Skeletal muscle satellite cell (primary cell): ENCODE data around the gene GAS2L2.
"Not testable (repeated sequence)": the region's sequence is repeated elsewhere in the genome, so short reads cannot be mapped to it uniquely, and the experiment has no call there.

ENCODE experiments used
- H3K27me3 ChIP-seq: 2 replicates; pipeline ENCODE4 v1.7.0; 2013; ENCODE audit warnings: low read length; ENCODE audit not compliant: control insufficient read depth, insufficient read depth
- H3K36me3 ChIP-seq: 2 replicates; pipeline ENCODE4 v1.7.0; 2013; ENCODE audit warnings: mild to moderate bottlenecking, control low read depth, low read length; ENCODE audit not compliant: insufficient read depth
- H3K4me1 ChIP-seq: 2 replicates; pipeline ENCODE4 v1.7.0; 2013; ENCODE audit warnings: low read length; ENCODE audit not compliant: control insufficient read depth, insufficient read depth
- H3K4me2 ChIP-seq: 2 replicates; pipeline ENCODE4 v1.7.0; 2013; ENCODE audit warnings: mild to moderate bottlenecking, low read length
- H3K4me3 ChIP-seq: 2 replicates; pipeline ENCODE4 v1.7.0; 2013; ENCODE audit warnings: low read length
- H3K9ac ChIP-seq: 2 replicates; pipeline ENCODE4 v1.7.0; 2013; ENCODE audit warnings: mild to moderate bottlenecking, low read depth, low read length, moderate library complexity
- H3K9me3 ChIP-seq: replicated peaks from 2 replicates; pipeline ENCODE4 v1.7.0; 2013; ENCODE audit warnings: mild to moderate bottlenecking, control low read depth, low read length

GAS2L2 gene

GRCh38 chr17:35751541-35751940 lies 1.5 kb downstream of the GAS2L2 start:
- H3K4me1 ChIP-seq, result peaks cover 10% of the 10 kb centered on the region
- H3K36me3 ChIP-seq, H3K4me2 ChIP-seq, H3K9ac ChIP-seq, H3K4me3 ChIP-seq, H3K9me3 ChIP-seq: not testable (repeated sequence)
- peaks cover 60% of the 10 kb centered on the region for H3K27me3 ChIP-seq

- peaks cover 68% of the 10 kb centered on the region for H3K27me3 ChIP-seq
- peak overlapping the region; percentile 65 for H3K4me2 ChIP-seq
- no peak overlapping the region for H3K9ac ChIP-seq
- peaks cover 10% of the 10 kb centered on the region for H3K4me1 ChIP-seq
- H3K4me3 ChIP-seq, result no peak overlapping the region
- no peaks in the 10 kb centered on the region for H3K36me3 ChIP-seq
- no peaks in the 10 kb centered on the region for H3K9me3 ChIP-seq
Observed at GRCh38 chr17:35750526-35751395, 2.3 kb downstream of the GAS2L2 start.

GRCh38 chr17:35749560-35750412 lies 3.3 kb downstream of the GAS2L2 start:
- Histone ChIP-seq H3K4me2 (peak overlapping the region; percentile 65), H3K36me3 (no peaks in the 10 kb centered on the region), H3K9me3 (no peaks in the 10 kb centered on the region), H3K4me3 (no peak overlapping the region), H3K9ac (no peak overlapping the region), H3K27me3 (peaks cover 73% of the 10 kb centered on the region), H3K4me1 (peaks cover 10% of the 10 kb centered on the region)

- Histone ChIP-seq H3K9ac (no peak overlapping the region), H3K4me1 (peaks cover 10% of the 10 kb centered on the region), H3K27me3 (peaks cover 73% of the 10 kb centered on the region), H3K9me3 (no peaks in the 10 kb centered on the region), H3K4me3 (no peak overlapping the region), H3K4me2 (no peak overlapping the region), H3K36me3 (no peaks in the 10 kb centered on the region)
Observed at GRCh38 chr17:35748979-35749378, 4.1 kb downstream of the GAS2L2 start.

GRCh38 chr17:35748341-35748841 lies 4.6 kb downstream of the GAS2L2 start:
- Histone ChIP-seq H3K9me3 (no peaks in the 10 kb centered on the region), H3K4me2 (no peak overlapping the region), H3K9ac (no peak overlapping the region), H3K4me1 (peaks cover 10% of the 10 kb centered on the region), H3K36me3 (no peaks in the 10 kb centered on the region), H3K4me3 (no peak overlapping the region), H3K27me3 (peaks cover 67% of the 10 kb centered on the region)

GRCh38 chr17:35747540-35748017 lies 5.5 kb downstream of the GAS2L2 start:
- Histone ChIP-seq H3K4me1 (peaks cover 10% of the 10 kb centered on the region), H3K9ac (no peak overlapping the region), H3K36me3 (no peaks in the 10 kb centered on the region), H3K27me3 (peaks cover 61% of the 10 kb centered on the region), H3K9me3 (no peaks in the 10 kb centered on the region), H3K4me2 (no peak overlapping the region), H3K4me3 (no peak overlapping the region)

GRCh38 chr17:35745749-35746320 lies 7.2 kb downstream of the GAS2L2 start:
- Histone ChIP-seq H3K36me3 (no peaks in the 10 kb centered on the region), H3K9ac (no peak overlapping the region), H3K4me1 (peaks cover 13% of the 10 kb centered on the region), H3K27me3 (peaks cover 72% of the 10 kb centered on the region), H3K4me3 (no peak overlapping the region), H3K4me2 (no peak overlapping the region), H3K9me3 (no peaks in the 10 kb centered on the region)

- Histone ChIP-seq H3K4me1 (peaks cover 11% of the 10 kb centered on the region), H3K4me2 (no peak overlapping the region), H3K36me3 (no peaks in the 10 kb centered on the region), H3K9me3 (no peaks in the 10 kb centered on the region), H3K9ac (no peak overlapping the region), H3K27me3 (peaks cover 72% of the 10 kb centered on the region), H3K4me3 (no peak overlapping the region)
Observed at GRCh38 chr17:35745246-35745645, 7.8 kb downstream of the GAS2L2 start.

GRCh38 chr17:35744830-35745229 lies 8.2 kb downstream of the GAS2L2 start:
- Histone ChIP-seq H3K4me1 (peaks cover 7% of the 10 kb centered on the region), H3K36me3 (no peaks in the 10 kb centered on the region), H3K9ac (no peak overlapping the region), H3K27me3 (peaks cover 72% of the 10 kb centered on the region), H3K9me3 (no peaks in the 10 kb centered on the region), H3K4me2 (no peak overlapping the region), H3K4me3 (no peak overlapping the region)

GRCh38 chr17:35743626-35744328 lies 9.3 kb downstream of the GAS2L2 start:
- H3K9me3 ChIP-seq, result no peaks in the 10 kb centered on the region
- H3K27me3 ChIP-seq, result peaks cover 72% of the 10 kb centered on the region
- H3K36me3 ChIP-seq, result no peaks in the 10 kb centered on the region
- H3K9ac ChIP-seq, result no peak overlapping the region
- H3K4me2 ChIP-seq, result no peak overlapping the region
- peaks cover 4% of the 10 kb centered on the region for H3K4me1 ChIP-seq
- no peak overlapping the region for H3K4me3 ChIP-seq
